GM19452 (cell line): Measurements from ENCODE around the gene DPH6.
"Not testable (repeated sequence)": the region's sequence is repeated elsewhere in the genome, so short reads cannot be mapped to it uniquely, and the experiment has no call there.

Source experiments
- ATAC-seq: cut with Tn5 transposase; IDR thresholded peaks from one replicate; pipeline ENCODE4 v1.9.1; 2021; ENCODE audit not compliant: unreplicated experiment

The DPH6 gene, protein sequence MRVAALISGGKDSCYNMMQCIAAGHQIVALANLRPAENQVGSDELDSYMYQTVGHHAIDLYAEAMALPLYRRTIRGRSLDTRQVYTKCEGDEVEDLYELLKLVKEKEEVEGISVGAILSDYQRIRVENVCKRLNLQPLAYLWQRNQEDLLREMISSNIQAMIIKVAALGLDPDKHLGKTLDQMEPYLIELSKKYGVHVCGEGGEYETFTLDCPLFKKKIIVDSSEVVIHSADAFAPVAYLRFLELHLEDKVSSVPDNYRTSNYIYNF

DNA sequence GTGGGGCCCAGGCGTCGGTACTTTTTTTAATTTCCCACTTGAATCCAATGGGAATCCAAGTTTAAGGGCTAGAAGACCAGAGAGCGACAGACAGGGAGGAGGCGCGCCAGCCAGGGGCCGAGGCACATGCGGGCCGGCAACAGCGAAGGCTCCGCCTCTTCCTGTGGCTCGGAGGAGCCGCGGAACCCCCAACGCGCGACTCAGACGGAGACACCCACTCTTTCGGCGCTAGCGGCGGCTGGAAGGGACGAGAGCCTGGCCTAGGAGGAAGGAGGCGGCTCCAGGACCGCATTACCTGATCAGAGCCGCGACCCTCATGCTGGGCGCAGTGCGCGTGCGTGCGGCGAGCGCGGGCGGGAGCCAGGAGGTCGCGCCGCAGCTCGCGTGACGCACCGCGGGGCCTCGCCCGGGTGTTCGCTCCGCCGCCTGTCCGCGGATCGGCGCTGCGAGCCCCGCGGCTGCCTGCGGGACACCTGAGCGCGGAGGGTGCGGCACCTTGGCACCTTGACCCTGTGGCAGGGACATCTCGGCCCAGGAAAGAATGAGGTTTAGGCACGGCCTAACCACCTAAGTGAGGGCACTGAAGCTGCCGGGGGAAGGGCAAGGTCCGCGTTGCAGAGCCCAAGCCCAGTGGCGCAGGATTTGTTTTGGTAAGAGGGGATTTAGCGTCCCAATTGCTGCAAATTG, at the start of gene DPH6:
TSS of gene DPH6 (minus strand) at position 342 of the 687 bp plus-strand sequence. CDS start at position 318, 24 bp downstream.
- ATAC-seq = peak; percentile 89

DNA sequence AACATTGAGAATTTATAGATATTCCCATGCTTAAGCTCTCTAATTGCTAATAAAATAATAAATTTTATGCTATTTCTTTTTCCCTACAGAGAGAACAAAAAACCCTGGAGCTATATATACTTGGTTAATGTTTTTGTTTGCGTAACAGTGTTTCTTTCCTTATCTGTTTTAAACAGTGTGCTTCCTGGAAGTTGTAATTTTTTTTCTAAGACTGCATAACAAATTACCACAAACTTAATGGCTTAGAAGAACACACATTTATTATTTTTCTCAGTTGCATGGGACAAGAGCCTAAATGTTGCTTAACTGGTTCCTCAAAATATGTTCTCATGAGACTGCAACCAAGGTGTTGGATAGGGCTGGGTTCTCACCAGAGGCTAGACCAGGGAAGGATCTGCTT, 49.7 kb upstream of the DPH6 start:
- no peak for ATAC-seq

DNA sequence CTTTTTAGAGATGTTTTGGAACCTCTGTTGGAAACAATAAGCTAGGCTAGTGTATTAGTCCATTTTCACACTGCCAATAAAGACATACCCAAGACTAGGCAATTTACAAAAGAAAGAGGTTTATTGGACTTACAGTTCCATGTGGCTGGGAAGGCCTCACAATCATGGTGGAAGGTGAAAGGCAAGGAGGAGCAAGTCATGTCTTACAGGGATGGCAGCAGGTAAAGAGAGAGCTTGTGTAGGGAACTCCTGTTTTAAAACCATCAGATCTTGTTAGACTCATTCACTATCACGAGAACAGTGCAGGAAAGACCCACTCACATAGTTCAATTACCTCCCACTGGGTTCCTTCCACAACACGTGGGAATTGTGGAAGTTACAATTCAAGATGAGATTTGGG, 46.0 kb upstream of the DPH6 start:
- ATAC-seq = not testable (repeated sequence)

DNA sequence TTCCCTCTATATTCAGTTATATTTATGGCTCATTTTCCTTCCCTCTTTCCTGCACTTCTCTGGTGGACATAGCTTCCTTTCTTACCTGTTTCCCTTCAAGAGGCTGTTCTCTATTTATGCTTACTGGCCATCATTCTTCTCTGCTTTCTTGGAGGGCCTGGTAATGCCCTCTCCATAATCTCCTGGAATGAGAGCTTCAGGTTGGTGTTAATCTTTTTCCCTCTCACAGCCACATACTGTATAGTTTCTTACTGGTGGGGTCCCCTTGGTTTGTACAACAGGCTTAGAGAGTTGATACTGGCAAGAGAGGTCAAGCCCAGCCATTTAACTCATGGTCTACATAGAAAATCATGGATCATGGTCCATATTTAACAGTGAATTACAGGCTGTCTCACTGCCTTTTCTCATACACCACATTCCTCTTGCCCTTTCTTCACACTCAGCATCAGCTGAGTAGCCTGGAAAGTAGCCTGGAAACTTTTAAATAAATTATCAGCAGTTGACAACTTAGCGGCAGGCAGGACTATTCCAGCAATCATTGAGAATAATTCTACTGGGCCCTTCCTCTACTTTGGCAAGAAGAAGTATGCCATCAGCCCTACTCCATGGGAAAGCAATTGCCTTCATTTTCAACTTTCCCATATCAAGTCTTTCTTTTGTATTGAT, 38.0 kb upstream of the DPH6 start:
- ATAC-seq = no peak

DNA sequence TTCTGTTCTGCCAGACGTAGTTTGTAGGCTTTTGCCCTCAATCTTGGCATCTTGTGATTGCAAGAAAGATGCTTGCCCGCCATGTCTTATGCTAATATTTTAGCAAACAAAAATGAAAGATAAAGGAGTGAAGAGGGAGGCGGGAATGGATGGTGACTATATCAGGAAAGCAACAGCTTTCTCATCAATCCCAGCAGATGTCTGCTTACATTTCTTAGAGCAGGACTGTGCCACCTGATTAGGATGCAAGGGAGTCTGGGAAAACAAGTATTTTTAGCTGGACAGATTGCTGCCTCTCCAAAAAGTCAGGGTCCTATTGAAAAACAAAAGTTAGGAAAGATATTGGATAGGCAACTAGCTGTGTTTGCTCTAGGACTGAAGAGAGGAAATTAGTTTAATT, 34.6 kb upstream of the DPH6 start:
- ATAC-seq = no peak

DNA sequence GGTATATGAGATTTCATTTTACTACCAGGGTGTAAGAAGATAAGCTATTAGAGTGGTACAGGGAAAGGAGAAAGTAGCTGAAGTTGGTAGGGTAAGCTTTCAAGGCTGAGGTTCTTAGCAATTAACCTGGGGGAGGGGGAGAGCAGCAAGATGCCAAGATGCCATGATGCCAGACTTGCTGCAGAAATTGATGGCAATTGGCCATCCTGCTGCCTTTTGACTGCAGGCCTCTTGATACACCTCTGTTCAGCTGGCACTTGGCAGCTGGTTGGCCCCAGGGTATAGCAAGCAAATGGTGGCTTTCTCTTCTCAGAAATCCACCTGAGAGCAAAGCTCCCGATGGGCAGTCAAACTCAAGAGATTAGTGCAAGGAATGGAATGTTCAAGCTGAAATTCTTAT, 21.4 kb upstream of the DPH6 start:
- ATAC-seq = no peak

DNA sequence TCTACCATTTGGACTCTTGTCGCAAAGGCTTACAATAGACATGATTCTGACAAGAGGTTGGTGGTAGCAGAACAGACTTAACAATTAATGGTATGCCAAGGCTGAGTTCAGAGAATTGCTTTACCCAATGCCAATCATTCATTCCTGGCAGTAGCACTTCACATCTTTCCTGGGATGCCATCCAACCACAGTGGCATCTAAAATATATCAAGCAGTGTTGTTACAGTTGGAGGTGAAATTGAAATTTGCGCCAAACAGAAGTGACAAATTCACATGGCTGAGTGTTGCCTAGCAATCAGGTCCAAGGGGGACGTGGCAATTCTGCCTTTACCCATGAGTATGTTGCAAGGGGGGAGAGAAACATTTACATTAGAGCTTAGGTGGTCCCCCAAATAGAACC, 21.0 kb upstream of the DPH6 start:
- ATAC-seq = no peak

DNA sequence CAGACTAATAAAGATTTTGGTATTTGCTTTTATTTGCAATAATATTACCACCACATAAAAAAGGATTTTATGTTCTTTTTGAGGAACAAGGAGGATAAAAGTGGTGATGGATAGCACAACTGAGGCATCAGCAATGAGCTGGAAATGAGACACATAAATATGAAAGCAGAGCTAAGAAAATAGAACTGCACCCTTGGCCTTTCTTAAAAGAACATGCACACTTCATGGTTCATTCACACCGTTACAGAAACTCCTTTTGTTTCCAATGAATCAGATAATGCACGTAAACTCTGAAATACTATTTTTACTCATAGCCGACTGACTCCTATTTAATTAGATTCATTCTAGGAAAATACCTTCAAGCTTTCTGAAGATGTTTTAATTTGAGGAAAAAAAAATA, 19.9 kb upstream of the DPH6 start:
- no peak for ATAC-seq

DNA sequence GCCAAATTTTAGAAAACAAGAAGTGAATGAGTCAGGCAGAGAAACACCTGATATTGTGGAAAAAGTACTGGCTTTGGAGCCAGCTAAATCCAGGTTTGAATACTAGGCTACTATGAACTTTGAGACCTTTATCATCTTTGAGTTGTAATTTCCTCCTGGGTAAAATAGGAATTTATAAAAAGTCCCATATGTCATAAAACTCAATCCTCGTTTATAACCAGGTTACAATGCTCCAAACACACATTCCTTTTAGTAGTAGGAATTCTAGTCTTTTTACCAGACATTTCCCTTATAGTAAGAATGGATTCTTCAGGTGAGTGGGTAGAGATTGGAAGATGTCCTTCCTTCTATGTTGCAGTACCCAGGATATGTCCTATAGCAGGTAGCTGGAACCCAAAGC, 16.7 kb upstream of the DPH6 start:
- no peak for ATAC-seq

DNA sequence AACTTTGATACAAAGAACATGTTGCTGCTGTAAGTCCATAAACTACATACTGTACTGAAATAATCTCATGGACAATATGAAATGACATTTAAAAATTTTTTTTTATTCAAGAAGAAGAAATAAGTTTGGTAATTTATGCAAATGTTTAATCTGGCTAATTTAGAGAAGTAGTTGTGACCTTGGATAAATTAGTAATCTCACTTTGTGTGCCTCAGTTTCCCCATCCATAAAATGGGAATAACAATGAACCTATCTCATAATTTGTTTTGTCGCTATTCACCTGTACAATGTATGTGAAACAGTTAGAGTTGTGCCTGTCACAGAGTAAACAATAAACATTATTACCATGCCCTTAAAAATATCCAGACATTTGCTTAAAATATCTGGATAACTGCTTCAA, 15.3 kb upstream of the DPH6 start:
- no peak for ATAC-seq

DNA sequence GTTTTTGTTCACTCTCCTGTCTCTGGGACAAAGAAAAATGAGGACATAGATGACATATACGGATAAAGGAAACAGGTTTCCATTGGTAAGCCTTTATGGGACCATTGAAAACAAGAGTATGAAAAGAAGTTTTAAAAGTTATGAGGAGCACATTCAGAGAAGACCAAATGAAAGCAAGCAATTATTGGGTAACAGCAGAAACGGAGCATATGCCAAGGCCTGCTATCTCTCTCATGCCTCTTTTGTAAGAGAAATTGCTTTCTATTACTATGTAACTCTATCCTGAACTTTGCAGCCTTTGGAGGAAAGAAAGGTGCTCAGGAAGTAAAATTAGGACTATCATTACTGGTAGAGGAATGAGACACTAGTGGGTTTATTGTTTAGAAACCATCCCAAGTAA, 14.9 kb upstream of the DPH6 start:
- no peak for ATAC-seq

DNA sequence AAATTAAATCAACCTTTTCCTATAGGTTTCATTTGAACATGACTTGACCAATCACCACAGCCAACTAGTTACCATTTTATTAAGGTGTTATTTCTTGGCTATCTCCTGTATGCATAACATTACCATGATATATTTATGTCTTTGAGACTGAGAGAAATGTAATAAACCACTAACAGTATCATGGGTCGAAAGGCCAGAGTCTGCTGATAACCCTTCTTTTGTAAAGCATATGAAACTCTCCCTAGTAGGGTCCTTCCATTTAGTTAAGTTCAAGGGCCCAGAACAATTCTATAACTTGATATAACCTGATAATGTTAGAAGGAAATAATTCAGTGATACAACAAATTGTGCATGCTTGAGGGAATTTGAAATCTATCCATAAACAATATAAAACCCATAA, 14.3 kb upstream of the DPH6 start:
- no peak for ATAC-seq

DNA sequence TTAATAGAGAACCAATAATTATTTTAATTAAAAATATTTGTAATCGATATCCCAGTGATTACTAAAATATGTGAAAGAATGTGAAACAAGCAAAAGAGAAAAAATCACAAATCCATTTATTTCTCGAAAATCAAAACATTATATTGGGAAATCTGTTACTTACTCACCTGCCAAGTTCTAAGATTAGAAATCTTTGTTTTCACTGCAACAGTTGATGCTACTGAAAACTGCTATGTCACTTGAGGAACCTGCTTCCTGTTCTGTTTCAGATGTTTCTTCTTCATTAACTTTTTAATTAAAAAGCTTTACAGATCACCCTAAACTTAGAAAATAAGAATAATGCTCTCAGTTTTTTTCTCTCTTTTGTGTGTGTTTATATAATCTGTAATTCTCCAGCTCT, 13.7 kb upstream of the DPH6 start:
- ATAC-seq = no peak

DNA sequence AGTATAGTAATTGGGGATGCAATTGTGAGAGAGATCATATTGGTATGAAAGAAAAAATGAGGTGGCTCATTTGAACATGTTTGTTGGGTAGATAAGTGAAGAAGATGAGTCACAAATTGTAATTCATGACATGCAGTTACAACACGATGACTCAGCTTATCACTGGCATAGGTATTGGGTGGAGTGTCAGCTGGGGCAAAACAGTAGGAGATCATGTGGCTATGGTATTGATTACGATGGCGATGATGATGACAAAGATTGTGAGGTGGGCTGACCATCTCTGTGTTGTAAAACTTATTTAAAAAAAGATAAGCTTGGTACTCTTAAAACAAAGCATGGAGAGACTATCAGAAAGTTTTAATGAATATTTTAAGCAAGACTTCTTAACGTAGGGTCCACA, 11.6 kb upstream of the DPH6 start:
- no peak for ATAC-seq

DNA sequence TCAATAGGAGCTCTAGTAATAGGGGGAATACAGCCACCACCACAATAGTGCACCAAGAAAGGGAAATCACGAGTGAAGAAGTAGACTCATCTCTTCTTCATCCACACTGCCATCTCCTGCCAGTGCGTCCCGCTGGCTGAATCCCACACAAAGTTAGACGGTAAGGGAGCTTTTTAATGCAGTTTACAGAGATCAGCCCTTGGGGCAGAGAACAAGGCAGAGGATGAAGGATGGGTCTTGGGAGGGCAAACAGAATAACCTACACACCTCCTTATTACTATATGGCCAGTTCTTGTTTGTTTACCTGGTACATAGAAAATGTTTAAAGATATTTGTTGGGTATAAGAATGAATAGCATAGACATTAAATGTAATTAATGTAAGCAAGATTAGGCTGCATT, 11.0 kb upstream of the DPH6 start:
- ATAC-seq = no peak

DNA sequence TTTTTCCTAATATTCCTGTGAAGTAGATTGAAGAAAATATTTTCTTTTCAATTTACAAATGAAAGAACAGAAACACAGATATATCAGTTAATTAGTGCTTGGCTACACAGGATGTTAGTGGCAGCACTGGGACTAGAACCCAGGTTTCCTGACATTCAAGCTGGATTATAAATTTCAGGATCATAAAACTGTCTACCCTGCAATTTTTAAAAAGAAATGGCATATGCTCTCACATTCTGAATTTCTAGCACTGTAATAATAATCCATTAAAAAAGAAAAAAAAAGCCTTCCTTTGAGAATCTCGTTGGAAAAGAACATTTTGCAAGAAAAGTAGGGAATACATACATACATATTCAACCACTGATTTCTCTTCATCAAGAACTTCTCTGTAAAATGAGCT, 9.3 kb upstream of the DPH6 start:
- no peak for ATAC-seq

DNA sequence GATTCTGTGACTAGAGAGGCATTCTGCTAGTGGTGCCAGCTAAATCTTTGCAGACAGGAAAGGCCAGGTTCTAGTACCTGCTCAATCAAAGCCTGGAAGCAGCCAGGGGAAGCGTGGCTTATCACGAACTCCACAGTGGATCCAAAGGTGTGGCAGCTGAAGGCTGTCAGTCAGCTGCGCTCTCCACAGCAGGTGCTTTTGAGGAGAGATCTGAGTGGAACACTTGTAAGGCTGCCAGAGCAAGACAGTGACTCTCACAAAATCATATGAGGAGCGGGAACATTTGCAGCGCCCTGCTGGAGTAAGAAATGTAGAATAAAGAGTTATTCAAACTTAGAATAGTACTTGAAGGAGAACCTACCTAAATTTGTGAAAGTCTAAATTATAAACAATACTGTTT, 5.0 kb upstream of the DPH6 start:
- ATAC-seq = no peak

DNA sequence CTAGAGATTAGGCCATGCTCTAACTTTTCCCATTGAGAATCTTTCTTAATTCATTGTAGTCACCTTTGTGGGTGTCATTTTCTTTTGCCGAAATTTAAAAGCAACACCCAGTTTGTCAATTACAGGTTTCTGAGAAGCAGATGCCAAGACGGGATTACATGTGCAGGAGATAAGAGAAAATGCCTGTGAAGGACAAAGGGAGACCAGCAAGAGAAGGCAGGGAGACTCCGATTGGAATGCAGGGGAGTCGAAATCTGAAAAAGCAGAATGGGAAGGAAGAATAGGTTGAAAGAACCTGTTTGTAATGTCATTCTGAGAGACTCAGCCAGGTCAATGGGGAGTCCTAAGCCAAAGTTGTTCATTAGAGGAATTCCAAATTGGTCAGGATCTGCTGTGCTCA, 3.6 kb upstream of the DPH6 start:
- ATAC-seq = no peak

DNA sequence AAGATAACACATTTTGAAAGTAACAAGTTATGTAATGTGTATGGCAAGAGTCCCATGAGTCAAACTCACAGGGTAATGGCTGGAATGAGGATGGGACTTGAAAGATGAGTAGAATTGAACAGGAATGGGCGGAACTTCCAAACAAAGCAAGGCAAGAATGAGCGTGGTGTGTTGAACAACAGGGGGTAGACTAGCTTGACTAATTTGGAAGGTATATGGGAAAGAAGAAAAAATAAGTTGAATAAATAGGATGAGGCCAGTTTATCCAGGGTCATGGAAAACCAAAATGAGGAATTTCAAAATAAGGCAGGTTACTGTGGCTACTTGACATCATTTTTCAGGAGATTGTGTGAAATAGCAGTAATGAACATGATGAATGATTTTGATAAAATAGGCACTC, 2.5 kb upstream of the DPH6 start:
- ATAC-seq = no peak

DNA sequence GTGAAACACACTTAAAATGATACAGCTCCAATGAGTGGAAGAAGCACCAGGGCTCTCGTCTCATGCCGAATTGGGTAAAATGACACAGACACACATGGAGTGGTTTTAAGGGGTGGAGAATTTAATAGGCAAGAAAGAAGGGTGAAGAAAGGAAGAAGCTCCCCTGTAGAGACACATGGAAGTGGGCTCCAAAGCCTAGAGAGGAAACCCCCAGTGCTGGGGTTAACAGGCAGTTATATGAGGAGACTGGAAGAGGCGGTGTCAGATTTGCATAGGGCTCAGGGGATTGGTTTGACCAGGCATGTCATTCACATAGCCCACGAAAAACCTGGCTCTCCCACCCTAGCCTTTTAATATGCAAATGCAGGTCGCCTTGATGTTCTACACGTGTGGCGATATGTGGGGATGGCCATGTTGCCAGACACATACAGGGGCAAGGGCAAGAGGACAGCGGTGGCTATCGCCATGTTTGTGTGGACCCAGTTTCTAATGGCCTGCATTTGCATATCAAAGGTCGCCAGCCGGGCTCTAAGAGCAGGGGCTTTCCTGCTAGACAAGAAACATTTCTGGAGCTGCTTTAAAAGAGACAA, 1.9 kb upstream of the DPH6 start:
- ATAC-seq = no peak

DNA sequence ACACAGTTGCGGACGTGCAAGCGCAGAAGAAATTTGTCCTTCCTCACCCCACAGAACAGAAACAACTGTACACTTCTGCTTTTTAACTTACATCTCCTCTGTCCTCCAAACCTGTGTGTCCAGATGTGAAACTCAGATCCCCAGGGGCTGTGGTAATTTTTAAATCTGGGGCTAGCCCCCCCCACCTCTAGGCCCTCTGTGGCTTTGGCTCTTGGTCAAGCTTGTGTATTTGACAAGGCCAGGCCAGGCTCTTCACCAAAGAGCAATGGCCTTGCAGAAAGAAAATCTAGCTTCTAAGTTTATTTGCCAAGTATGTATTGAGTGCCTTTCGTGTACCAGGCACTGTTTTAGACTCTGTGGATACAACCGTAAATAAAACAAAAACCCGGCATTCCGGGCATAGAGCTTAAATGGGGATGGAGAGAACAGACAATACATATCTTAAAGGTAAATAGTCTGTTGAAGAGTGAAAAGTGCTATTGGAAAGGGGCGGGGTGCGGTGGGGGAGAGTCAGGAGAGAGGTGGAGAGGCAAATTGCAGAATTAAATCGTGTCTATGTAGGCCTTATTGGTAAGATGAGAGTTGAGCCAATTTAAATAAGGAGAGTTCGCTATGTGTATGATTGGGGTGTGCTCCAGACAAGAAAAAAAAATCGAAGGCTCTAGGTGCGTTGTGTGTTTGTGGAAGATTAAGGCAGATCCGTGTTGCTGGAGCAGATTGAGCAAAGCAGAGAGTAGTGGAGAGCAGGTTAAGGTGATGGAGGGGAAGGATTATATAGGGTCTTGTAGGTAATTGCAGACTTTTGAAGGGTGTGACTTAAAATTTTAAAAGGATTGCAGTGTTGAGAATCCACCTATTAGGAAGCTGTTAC, 781 bp upstream of the DPH6 start:
- peak; percentile 25 for ATAC-seq
